GM18505 (cell line): Measurements from ENCODE around the gene MAGEB18.

Source experiments
- ATAC-seq: cut with Tn5 transposase; IDR thresholded peaks from one replicate; pipeline ENCODE4 v1.9.1; 2021; ENCODE audit not compliant: unreplicated experiment
- POLR2A ChIP-seq: IDR thresholded peaks from 4 replicates; pipeline ENCODE4 v1.6.1; 2011; ENCODE audit warnings: borderline replicate concordance; ENCODE audit not compliant: insufficient read depth, insufficient read length; ENCODE audit errors: extremely low read depth

Gene MAGEB18

GRCh38 chrX:26138274-26138673, at the start of gene MAGEB18:
MAGEB18 (plus strand) TSS chrX:26138343; CDS start chrX:26138986, 643 bp downstream.
- ATAC-seq: no peak
- no peak for TF ChIP-seq POLR2A

GRCh38 chrX:26100421-26100920, 37.7 kb upstream of the MAGEB18 start:
- ATAC-seq: no peak
- TF ChIP-seq POLR2A: no peak

- no peak for TF ChIP-seq POLR2A
- no peak for ATAC-seq
These were observed 29.0 kb upstream of the MAGEB18 start for GRCh38 chrX:26109142-26109541.

GRCh38 chrX:26146024-26146423, 7.9 kb downstream of the MAGEB18 start:
- TF ChIP-seq POLR2A: no peak
- no peak for ATAC-seq

- no peak for TF ChIP-seq POLR2A
- no peak for ATAC-seq
These were observed 22.2 kb downstream of the MAGEB18 start, which contains the start of gene MAGEB6B for GRCh38 chrX:26160301-26160700. MAGEB6B (plus strand) TSS chrX:26160601; CDS start chrX:26160601, 0 bp downstream.
